Caco-2 (cell line): ENCODE data around the gene MCTP1. TPM values are rescaled to one million over a fixed set of nuclear protein-coding genes. Genes with fewer than 3 reads are reported as not detected.

Experiments used
- BruUV-seq: library from RNA; stranded (reverse); fragments of 400-500 nt; replicated peaks from 2 replicates; lab custom pipeline; 2021; lab: Mats Ljungman, UMichigan
- CTCF ChIA-PET: fragments of 300-600 bp; sonication (Branson Sonifier 250); formaldehyde crosslinking; loops from one replicate; lab custom pipeline; 2022; ENCODE audit warnings: antibody characterized with exemption; lab: Charles Lee
- POLR2A ChIA-PET: fragments of 300-600 bp; sonication (Branson Sonifier 250); formaldehyde crosslinking; loops from one replicate; lab custom pipeline; 2022; ENCODE audit warnings: antibody characterized with exemption; lab: Charles Lee
- DNase-seq, 2 experiments: peaks; one replicate each; pipeline versions ENCODE4 v3.0.0 to v3.0.0-alpha.2; 2020 to 2022
- H3K27me3 ChIP-seq: replicated peaks from 2 replicates; pipeline ENCODE4 v1.6.0; 2011; ENCODE audit warnings: low read length; ENCODE audit not compliant: control insufficient read depth, insufficient read depth
- H3K36me3 ChIP-seq: 2 replicates; pipeline ENCODE4 v1.5.1; 2011; ENCODE audit warnings: low read length; ENCODE audit not compliant: control insufficient read depth, insufficient read depth
- H3K4me1 ChIP-seq: fragments of 250-450 bp; sonication (Bioruptor Pico); 2 replicates; pipeline ENCODE4 v1.5.1; 2020; ENCODE audit warnings: mild to moderate bottlenecking
- H3K4me3 ChIP-seq: 2 replicates; pipeline ENCODE4 v1.5.1; 2011; ENCODE audit warnings: low read depth, mild to moderate bottlenecking, control low read depth, low read length
- H3K9me3 ChIP-seq: fragments of 250-450 bp; sonication (Bioruptor Pico); 2 replicates; pipeline ENCODE4 v1.5.1; 2020; ENCODE audit warnings: mild to moderate bottlenecking, moderate library complexity
- H3K27ac Mint-ChIP-seq: one replicate; pipeline ENCODE4 v1.8.0; 2022; ENCODE audit warnings: mixed read lengths; ENCODE audit not compliant: unreplicated experiment
- H3K27me3 Mint-ChIP-seq: one replicate; pipeline ENCODE4 v1.8.0; 2022; ENCODE audit warnings: mixed read lengths; ENCODE audit not compliant: insufficient read depth, unreplicated experiment
- H3K36me3 Mint-ChIP-seq: one replicate; pipeline ENCODE4 v1.8.0; 2022; ENCODE audit warnings: mild to moderate bottlenecking, mixed read lengths; ENCODE audit not compliant: insufficient read depth, unreplicated experiment
- H3K4me1 Mint-ChIP-seq: one replicate; pipeline ENCODE4 v1.8.0; 2022; ENCODE audit warnings: low read depth, mixed read lengths; ENCODE audit not compliant: unreplicated experiment
- H3K4me3 Mint-ChIP-seq: one replicate; pipeline ENCODE4 v1.8.0; 2022; ENCODE audit warnings: mild to moderate bottlenecking, moderate library complexity, mixed read lengths; ENCODE audit not compliant: unreplicated experiment
- H3K9me3 Mint-ChIP-seq: one replicate; pipeline ENCODE4 v1.8.0; 2022; ENCODE audit warnings: mixed read lengths; ENCODE audit not compliant: unreplicated experiment
- intact Hi-C: fragments of 100-400 bp; cut with micrococcal nuclease; formaldehyde crosslinking; loops from one replicate; pipeline ENCODE4 v1.10.0; 2022; ENCODE audit not compliant: unreplicated experiment
- total RNA-seq: library from RNA; stranded (reverse); gene quantifications from 2 replicates; pipeline ENCODE4 v1.2.3, GENCODE V29; 2022
- TF ChIP-seq, protein P1 (sequence below), 2 experiments: fragments of 200-600 bp in 1 of 2; IDR thresholded peaks; 1 replicate in 1 of 2; 2 replicates in 1 of 2; pipeline versions ENCODE4 v1.5.1 to v1.8.0; 2011 to 2022; ENCODE audit warnings: antibody characterized with exemption in 1 of 2, control low read depth in 1 of 2, inconsistent platforms in 1 of 2, low read depth in 1 of 2, low read length in 1 of 2, mild to moderate bottlenecking in 1 of 2, moderate library complexity in 1 of 2; ENCODE audit not compliant: insufficient read depth in 1 of 2, severe bottlenecking in 1 of 2, unreplicated experiment in 1 of 2

The MCTP1 gene
- total RNA-seq, 1 experiment from 2014 or later, result 3.2 TPM

DNA sequence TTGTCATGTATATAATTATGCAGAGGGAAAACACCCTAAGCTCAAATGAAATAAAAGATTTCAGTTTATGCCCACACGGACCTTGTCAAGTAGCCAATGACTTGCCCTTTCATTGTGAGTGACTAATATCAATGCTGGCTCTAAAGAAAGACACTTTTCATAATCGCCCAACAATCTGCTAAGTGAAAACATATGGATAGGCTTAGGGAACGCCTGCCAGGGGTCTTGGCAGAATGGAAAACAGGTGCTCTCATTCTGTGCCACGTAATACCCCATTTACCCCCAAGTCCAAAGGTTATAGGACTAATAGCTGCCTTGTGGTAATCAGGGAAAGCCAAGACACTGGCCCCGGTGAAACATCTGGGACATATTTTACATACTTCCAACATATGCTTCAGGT lies 508.7 kb downstream of the MCTP1 start:
- POLR2A ChIA-PET, result no interaction called here
- H3K9me3 ChIP-seq, result no peaks in the 10 kb centered on the region
- Mint-ChIP-seq H3K27me3 (peaks cover 20% of the 10 kb centered on the region), H3K4me1 (peaks cover 6% of the 10 kb centered on the region), H3K9me3 (no peaks in the 10 kb centered on the region), H3K36me3 (no peaks in the 10 kb centered on the region), H3K4me3 (no peak overlapping the region), H3K27ac (no peak overlapping the region)
- H3K36me3 ChIP-seq, result no peaks in the 10 kb centered on the region
- H3K4me3 ChIP-seq, result no peak overlapping the region
- CTCF ChIA-PET, result no interaction called here
- no TSS peak for BruUV-seq
- TF ChIP-seq, protein P1, sequence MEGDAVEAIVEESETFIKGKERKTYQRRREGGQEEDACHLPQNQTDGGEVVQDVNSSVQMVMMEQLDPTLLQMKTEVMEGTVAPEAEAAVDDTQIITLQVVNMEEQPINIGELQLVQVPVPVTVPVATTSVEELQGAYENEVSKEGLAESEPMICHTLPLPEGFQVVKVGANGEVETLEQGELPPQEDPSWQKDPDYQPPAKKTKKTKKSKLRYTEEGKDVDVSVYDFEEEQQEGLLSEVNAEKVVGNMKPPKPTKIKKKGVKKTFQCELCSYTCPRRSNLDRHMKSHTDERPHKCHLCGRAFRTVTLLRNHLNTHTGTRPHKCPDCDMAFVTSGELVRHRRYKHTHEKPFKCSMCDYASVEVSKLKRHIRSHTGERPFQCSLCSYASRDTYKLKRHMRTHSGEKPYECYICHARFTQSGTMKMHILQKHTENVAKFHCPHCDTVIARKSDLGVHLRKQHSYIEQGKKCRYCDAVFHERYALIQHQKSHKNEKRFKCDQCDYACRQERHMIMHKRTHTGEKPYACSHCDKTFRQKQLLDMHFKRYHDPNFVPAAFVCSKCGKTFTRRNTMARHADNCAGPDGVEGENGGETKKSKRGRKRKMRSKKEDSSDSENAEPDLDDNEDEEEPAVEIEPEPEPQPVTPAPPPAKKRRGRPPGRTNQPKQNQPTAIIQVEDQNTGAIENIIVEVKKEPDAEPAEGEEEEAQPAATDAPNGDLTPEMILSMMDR (IDR thresholded peaks at IDR 0.05; ENCODE audit: insufficient read depth in 1 of 2, low read depth in 1 of 2, low read length in 1 of 2, severe bottlenecking in 1 of 2, unreplicated experiment in 1 of 2), result no peak
- no peaks in the 10 kb centered on the region; the same call in 1 of the 2 replicates for H3K27me3 ChIP-seq
- intact Hi-C loops, result no loop called here
- DNase-seq, result no peak
- H3K4me1 ChIP-seq, result no peaks in the 10 kb centered on the region

GRCh38 chr5:94775088-94775487 lies 509.8 kb downstream of the MCTP1 start:
- Mint-ChIP-seq H3K27me3 (peaks cover 20% of the 10 kb centered on the region), H3K27ac (no peak overlapping the region), H3K36me3 (no peaks in the 10 kb centered on the region), H3K4me1 (peaks cover 6% of the 10 kb centered on the region), H3K4me3 (no peak overlapping the region), H3K9me3 (no peaks in the 10 kb centered on the region)
- Histone ChIP-seq H3K36me3 (no peaks in the 10 kb centered on the region), H3K27me3 (no peaks in the 10 kb centered on the region; the same call in 1 of the 2 replicates), H3K9me3 (no peaks in the 10 kb centered on the region), H3K4me1 (no peaks in the 10 kb centered on the region), H3K4me3 (no peak overlapping the region)
- POLR2A ChIA-PET, result interaction anchor here (0.6 kb wide), 1 partner anchor 363 kb away, joined by 11 read pairs; no protein-coding TSS in a partner anchor
- CTCF ChIA-PET, result no interaction called here
- DNase-seq, result no peak
- BruUV-seq, result no TSS peak
- intact Hi-C loops, result no loop called here
- TF ChIP-seq, protein P1 (IDR thresholded peaks at IDR 0.05; ENCODE audit: insufficient read depth in 1 of 2, low read depth in 1 of 2, low read length in 1 of 2, severe bottlenecking in 1 of 2, unreplicated experiment in 1 of 2), result no peak

GRCh38 chr5:94771742-94772141 lies 513.2 kb downstream of the MCTP1 start:
- Histone ChIP-seq H3K27me3 (no peaks in the 10 kb centered on the region; the same call in 1 of the 2 replicates), H3K36me3 (no peaks in the 10 kb centered on the region), H3K9me3 (no peaks in the 10 kb centered on the region), H3K4me1 (no peaks in the 10 kb centered on the region), H3K4me3 (no peak overlapping the region)
- TF ChIP-seq, protein P1 (IDR thresholded peaks at IDR 0.05; ENCODE audit: insufficient read depth in 1 of 2, low read depth in 1 of 2, low read length in 1 of 2, severe bottlenecking in 1 of 2, unreplicated experiment in 1 of 2), result no peak
- intact Hi-C loops, result no loop called here
- Mint-ChIP-seq H3K36me3 (no peaks in the 10 kb centered on the region), H3K27me3 (peaks cover 19% of the 10 kb centered on the region), H3K27ac (no peak overlapping the region), H3K4me3 (no peak overlapping the region), H3K9me3 (no peaks in the 10 kb centered on the region), H3K4me1 (no peaks in the 10 kb centered on the region)
- ChIA-PET CTCF (no interaction called here), POLR2A (interaction anchor here (0.6 kb wide), 1 partner anchor 831 kb away, joined by 4 read pairs; no protein-coding TSS in a partner anchor)
- no peak for DNase-seq
- no TSS peak for BruUV-seq
